HG03439 (cell line): ENCODE results near the gene RANBP17.
"Not testable (repeated sequence)": the region's sequence is repeated elsewhere in the genome, so short reads cannot be mapped to it uniquely, and the experiment has no call there.

ENCODE experiments used
- ATAC-seq: cut with Tn5 transposase; IDR thresholded peaks from one replicate; pipeline ENCODE4 v1.9.1; 2021; ENCODE audit warnings: mild to moderate bottlenecking, moderate library complexity; ENCODE audit not compliant: unreplicated experiment

Gene RANBP17

GRCh38 chr5:170937914-170938313 is 76.1 kb downstream of the RANBP17 start:
- no peak for ATAC-seq

- ATAC-seq: no peak
Measured at GRCh38 chr5:170939178-170939577, 77.4 kb downstream of the RANBP17 start.

- ATAC-seq: no peak
Measured at GRCh38 chr5:170941788-170942187, 80.0 kb downstream of the RANBP17 start.

- no peak for ATAC-seq
Measured at GRCh38 chr5:170945275-170945674, 83.5 kb downstream of the RANBP17 start.

GRCh38 chr5:170960567-170960966 is 98.7 kb downstream of the RANBP17 start:
- no peak for ATAC-seq

GRCh38 chr5:170963521-170963920 is 101.7 kb downstream of the RANBP17 start:
- no peak for ATAC-seq

GRCh38 chr5:170974461-170974860 is 112.6 kb downstream of the RANBP17 start:
- no peak for ATAC-seq

- not testable (repeated sequence) for ATAC-seq
Measured at GRCh38 chr5:170980261-170980660, 118.4 kb downstream of the RANBP17 start.

GRCh38 chr5:170985486-170985885 is 123.7 kb downstream of the RANBP17 start:
- ATAC-seq: no peak

- no peak for ATAC-seq
Measured at GRCh38 chr5:170986598-170986997, 124.8 kb downstream of the RANBP17 start.

- no peak for ATAC-seq
Measured at GRCh38 chr5:170993476-170993875, 131.7 kb downstream of the RANBP17 start.

- ATAC-seq: no peak
Measured at GRCh38 chr5:171010086-171010485, 148.3 kb downstream of the RANBP17 start.

- no peak for ATAC-seq
Measured at GRCh38 chr5:171010816-171011215, 149.0 kb downstream of the RANBP17 start.

GRCh38 chr5:171023508-171023907 is 161.7 kb downstream of the RANBP17 start:
- ATAC-seq: no peak

GRCh38 chr5:171024084-171024483 is 162.3 kb downstream of the RANBP17 start:
- no peak for ATAC-seq

- ATAC-seq: no peak
Measured at GRCh38 chr5:171029401-171029800, 167.6 kb downstream of the RANBP17 start.

GRCh38 chr5:171031977-171032376 is 170.2 kb downstream of the RANBP17 start:
- no peak for ATAC-seq

GRCh38 chr5:171032435-171032973 is 170.7 kb downstream of the RANBP17 start:
- no peak for ATAC-seq

- ATAC-seq: not testable (repeated sequence)
Measured at GRCh38 chr5:171041893-171042292, 180.1 kb downstream of the RANBP17 start.

- no peak for ATAC-seq
Measured at GRCh38 chr5:171050916-171051315, 189.1 kb downstream of the RANBP17 start.

GRCh38 chr5:171055875-171056454 is 194.1 kb downstream of the RANBP17 start:
- ATAC-seq: no peak

- ATAC-seq: no peak
Measured at GRCh38 chr5:171067540-171068130, 205.8 kb downstream of the RANBP17 start.

- no peak for ATAC-seq
Measured at GRCh38 chr5:171074747-171075146, 212.9 kb downstream of the RANBP17 start.
